OCI-LY7 (cell line): ENCODE data around the gene LYSMD2.

Source experiments
- CTCF ChIP-seq: fragments of 200-600 bp; sonication (generic); conservative IDR thresholded peaks from 2 replicates; pipeline ENCODE4 v1.5.1; 2014; ENCODE audit warnings: mild to moderate bottlenecking, antibody characterized with exemption, low read length, moderate library complexity, mixed read lengths
- EZH2phosphoT487 ChIP-seq: fragments of 200-600 bp; sonication (generic); IDR thresholded peaks from 2 replicates; pipeline ENCODE4 v1.6.1; 2018; ENCODE audit warnings: low read depth, borderline replicate concordance, mild to moderate bottlenecking, mixed run types, antibody characterized with exemption, low read length, moderate library complexity, mixed read lengths

- TF ChIP-seq CTCF (no peak), EZH2phosphoT487 (no peak)
Measured at GRCh38 chr15:51706291-51706690, 31.2 kb downstream of the LYSMD2 start.
